Loucy (cell line): ENCODE measurements around the gene PHACTR1.

Experiments
- H2AFZ ChIP-seq: fragments of 200-600 bp; sonication (generic); 2 replicates; pipeline ENCODE4 v1.6.0; 2016; ENCODE audit warnings: antibody characterized with exemption, mild to moderate bottlenecking, low read length, moderate library complexity
- H3F3A ChIP-seq: fragments of 200-600 bp; 2 replicates; pipeline ENCODE4 v1.6.0; 2016; ENCODE audit warnings: antibody characterized with exemption, low read depth, mild to moderate bottlenecking
- H3K27me3 ChIP-seq: fragments of 200-600 bp; sonication (generic); 2 replicates; pipeline ENCODE4 v1.6.1; 2014; ENCODE audit warnings: low read length, mild to moderate bottlenecking; ENCODE audit not compliant: insufficient read depth, poor library complexity, severe bottlenecking
- H3K36me3 ChIP-seq: fragments of 200-600 bp; sonication (generic); 2 replicates; pipeline ENCODE4 v1.6.1; 2016; ENCODE audit warnings: low read length; ENCODE audit not compliant: insufficient read depth
- H3K4me1 ChIP-seq: fragments of 200-600 bp; sonication (generic); 2 replicates; pipeline ENCODE4 v1.5.1; 2014; ENCODE audit warnings: low read length, mild to moderate bottlenecking; ENCODE audit not compliant: insufficient read depth, poor library complexity, severe bottlenecking
- H3K4me2 ChIP-seq: fragments of 200-600 bp; sonication (generic); 2 replicates; pipeline ENCODE4 v1.6.0; 2014; ENCODE audit warnings: antibody characterized with exemption, low read length, low read depth, mild to moderate bottlenecking; ENCODE audit not compliant: poor library complexity, severe bottlenecking
- H3K4me3 ChIP-seq: fragments of 200-600 bp; sonication (generic); 2 replicates; pipeline ENCODE4 v1.5.1; 2014; ENCODE audit warnings: low read length, mild to moderate bottlenecking, mixed read lengths; ENCODE audit not compliant: poor library complexity, severe bottlenecking
- H3K79me2 ChIP-seq: fragments of 200-600 bp; sonication (generic); 2 replicates; pipeline ENCODE4 v1.6.1; 2014; ENCODE audit warnings: low read length; ENCODE audit not compliant: insufficient read depth
- H3K9ac ChIP-seq: fragments of 200-600 bp; sonication (generic); 2 replicates; pipeline ENCODE4 v1.6.0; 2014; ENCODE audit warnings: mild to moderate bottlenecking, low read depth, low read length, moderate library complexity; ENCODE audit not compliant: poor library complexity, severe bottlenecking
- H3K9me2 ChIP-seq: fragments of 200-600 bp; sonication (generic); replicated peaks from 2 replicates; pipeline ENCODE4 v1.6.1; 2016; ENCODE audit warnings: low read depth, low read length, mixed read lengths
- H3K9me3 ChIP-seq: fragments of 200-600 bp; sonication (generic); 2 replicates; pipeline ENCODE4 v1.6.1; 2014; ENCODE audit warnings: mild to moderate bottlenecking, antibody characterized with exemption, low read length, low read depth; ENCODE audit not compliant: insufficient read depth
- H4K20me1 ChIP-seq: fragments of 200-600 bp; sonication (generic); 2 replicates; pipeline ENCODE4 v1.6.0; 2014; ENCODE audit warnings: antibody characterized with exemption, low read length, mild to moderate bottlenecking; ENCODE audit not compliant: insufficient read depth, poor library complexity, severe bottlenecking
- CTCF ChIP-seq: fragments of 200-600 bp; sonication (generic); conservative IDR thresholded peaks from 2 replicates; pipeline ENCODE4 v1.5.1; 2014; ENCODE audit warnings: mild to moderate bottlenecking, antibody characterized with exemption, low read length
- EZH2phosphoT487 ChIP-seq: fragments of 200-600 bp; IDR thresholded peaks from 2 replicates; pipeline ENCODE4 v1.6.1; 2018; ENCODE audit warnings: antibody characterized with exemption, mild to moderate bottlenecking, moderate library complexity, borderline replicate concordance

Gene PHACTR1

GRCh38 chr6:13251242-13251641 is 534.7 kb downstream of the PHACTR1 start:
- H3K36me3 ChIP-seq, result no peaks in the 10 kb centered on the region
- H3K9me2 ChIP-seq, result no peaks in the 10 kb centered on the region
- no peak overlapping the region for H3K9ac ChIP-seq
- H3K27me3 ChIP-seq, result peaks cover 8% of the 10 kb centered on the region
- no peaks in the 10 kb centered on the region for H3K9me3 ChIP-seq
- no peak overlapping the region for H2AFZ ChIP-seq
- TF ChIP-seq CTCF (no peak; the same call in 1 of the 2 replicates), EZH2phosphoT487 (no peak)
- no peaks in the 10 kb centered on the region for H3K79me2 ChIP-seq
- no peaks in the 10 kb centered on the region for H3F3A ChIP-seq
- no peaks in the 10 kb centered on the region for H3K4me1 ChIP-seq
- no peaks in the 10 kb centered on the region for H4K20me1 ChIP-seq
- no peak overlapping the region for H3K4me2 ChIP-seq
- no peak overlapping the region for H3K4me3 ChIP-seq

- Histone ChIP-seq H3K9ac (no peak overlapping the region), H3K9me3 (no peaks in the 10 kb centered on the region)
Measured at GRCh38 chr6:13252790-13253189, 536.2 kb downstream of the PHACTR1 start.

GRCh38 chr6:13253272-13253671 is 536.7 kb downstream of the PHACTR1 start:
- Histone ChIP-seq H4K20me1 (no peaks in the 10 kb centered on the region), H3K9me2 (no peaks in the 10 kb centered on the region), H3K79me2 (no peaks in the 10 kb centered on the region), H3K4me2 (no peak overlapping the region), H3K9me3 (no peaks in the 10 kb centered on the region), H3F3A (no peaks in the 10 kb centered on the region), H3K4me1 (no peaks in the 10 kb centered on the region), H3K4me3 (no peak overlapping the region), H2AFZ (no peak overlapping the region), H3K9ac (no peak overlapping the region), H3K36me3 (no peaks in the 10 kb centered on the region), H3K27me3 (peaks cover 6% of the 10 kb centered on the region)
- TF ChIP-seq EZH2phosphoT487 (no peak), CTCF (no peak)

More at GRCh38 chr6:13252790-13253189, 536.2 kb downstream of the PHACTR1 start:
- no peaks in the 10 kb centered on the region for H4K20me1 ChIP-seq
- H3K27me3 ChIP-seq, result peaks cover 6% of the 10 kb centered on the region
- no peaks in the 10 kb centered on the region for H3K9me2 ChIP-seq
- TF ChIP-seq EZH2phosphoT487, result no peak
- TF ChIP-seq CTCF, result no peak
- no peak overlapping the region for H2AFZ ChIP-seq
- H3K4me2 ChIP-seq, result no peak overlapping the region
- H3K4me1 ChIP-seq, result no peaks in the 10 kb centered on the region
- H3K36me3 ChIP-seq, result no peaks in the 10 kb centered on the region
- H3K4me3 ChIP-seq, result no peak overlapping the region
- H3K79me2 ChIP-seq, result no peaks in the 10 kb centered on the region
- no peaks in the 10 kb centered on the region for H3F3A ChIP-seq
